Gastrocnemius medialis (tissue), 4 donors: ENCODE data around the gene ZNF503. TPM values are rescaled to one million over a fixed set of nuclear protein-coding genes. Genes with fewer than 3 reads are reported as not detected.

Experiments
- ATAC-seq, 2 donors: fragments of 150-250 bp; one replicate each; pipeline ENCODE4 v1.9.1; 2016
- DNase-seq, 2 donors: peaks; one replicate each; pipeline ENCODE4 v3.0.0-alpha.2; 2019
- H3K27ac ChIP-seq, 4 donors: fragments of 200-600 bp; sonication (generic); 1 replicate in 1 of 4; 2 replicates in 3 of 4; pipeline ENCODE4 v1.5.1; 2016 to 2018; ENCODE audit warnings: mild to moderate bottlenecking in 2 of 4, moderate library complexity in 1 of 4
- H3K27me3 ChIP-seq, 3 donors: fragments of 200-600 bp; sonication (generic) in 2 of 3; 1 replicate in 1 of 3; 2 replicates in 2 of 3; pipeline versions ENCODE4 v1.5.1 to v1.6.0; 2016 to 2019; ENCODE audit warnings: mild to moderate bottlenecking in 1 of 3, moderate library complexity in 1 of 3
- H3K36me3 ChIP-seq, 2 donors: fragments of 200-600 bp; sonication (generic) in 1 of 2; one replicate each; pipeline ENCODE4 v1.5.1; 2017 to 2018
- H3K4me1 ChIP-seq, 2 donors: fragments of 200-600 bp; sonication (generic) in 1 of 2; one replicate each; pipeline ENCODE4 v1.5.1; 2016 to 2017; ENCODE audit warnings: mild to moderate bottlenecking in 2 of 2
- H3K4me3 ChIP-seq, 4 donors: fragments of 200-600 bp; sonication (generic) in 3 of 4; 1 replicate in 1 of 4; 2 replicates in 3 of 4; pipeline ENCODE4 v1.5.1; 2016 to 2019; ENCODE audit warnings: mild to moderate bottlenecking in 2 of 4
- H3K9me3 ChIP-seq, 3 donors: fragments of 200-600 bp; sonication (generic) in 2 of 3; 1 replicate in 1 of 3; 2 replicates in 2 of 3; pipeline ENCODE4 v1.5.1; 2016 to 2019
- CTCF ChIP-seq, 5 experiments: fragments of 450-650 bp in 3 of 5; fragments of 200-600 bp in 2 of 5; sonication (generic) in 2 of 5; IDR thresholded peaks in 4 of 5; conservative IDR thresholded peaks in 1 of 5; 1 replicate in 4 of 5; 2 replicates in 1 of 5; pipeline ENCODE4 v1.5.1; 2016 to 2019; ENCODE audit warnings: antibody characterized with exemption in 5 of 5, mild to moderate bottlenecking in 3 of 5, moderate library complexity in 3 of 5
- POLR2A ChIP-seq, 2 donors: fragments of 450-650 bp; IDR thresholded peaks; one replicate each; pipeline ENCODE4 v1.6.1; 2017; ENCODE audit warnings: antibody characterized with exemption in 2 of 2, mild to moderate bottlenecking in 2 of 2, moderate library complexity in 2 of 2
- in situ Hi-C, 4 donors: fragments of 200-750 bp; cut with MboI; loops; one replicate each; pipeline versions ENCODE4 v1.15.0 to v1.8.0; 2017; ENCODE audit warnings: low sequenced_read_pairs in 4 of 4
- intact Hi-C: fragments of 100-400 bp; cut with DNase I; formaldehyde crosslinking; loops from one replicate; pipeline ENCODE4 v1.15.1; 2023; ENCODE audit warnings: low total_unique reads
- total RNA-seq, 4 donors: library from RNA; depleted of rRNA; stranded (reverse); fragments of >200 nt; gene quantifications; one replicate each; pipeline versions ENCODE4 v1.1.0 to v1.2.3, GENCODE V29; 2016

Gene ZNF503
- total RNA-seq, 4 donors from 2014 or later: 1.7 to 2.0 (median 1.8) TPM

- H3K4me1 ChIP-seq: peaks cover 4 to 20% of the 10 kb centered on the region in 2 donors
- TF ChIP-seq CTCF (IDR thresholded peaks at IDR 0.05 in 4 of 5, conservative IDR thresholded peaks at IDR 0.05 in 1 of 5): no peak
- TF ChIP-seq POLR2A (IDR thresholded peaks at IDR 0.05): no peak
- intact Hi-C loops: loop anchor here (10.0 kb wide), 1 partner anchor 1148 kb away; no protein-coding TSS in a partner anchor
- peaks cover 0 to 38% (median 36%) of the 10 kb centered on the region in 3 donors for H3K27me3 ChIP-seq
- H3K9me3 ChIP-seq: no peaks in the 10 kb centered on the region
- no peak overlapping the region for H3K27ac ChIP-seq
- no peaks in the 10 kb centered on the region for H3K36me3 ChIP-seq
- H3K4me3 ChIP-seq: no peak overlapping the region
- no peak for DNase-seq
- in situ Hi-C loops: no loop called here
- ATAC-seq: no peak
Measured at GRCh38 chr10:75406462-75407223, 5.1 kb upstream of the ZNF503 start.

DNA sequence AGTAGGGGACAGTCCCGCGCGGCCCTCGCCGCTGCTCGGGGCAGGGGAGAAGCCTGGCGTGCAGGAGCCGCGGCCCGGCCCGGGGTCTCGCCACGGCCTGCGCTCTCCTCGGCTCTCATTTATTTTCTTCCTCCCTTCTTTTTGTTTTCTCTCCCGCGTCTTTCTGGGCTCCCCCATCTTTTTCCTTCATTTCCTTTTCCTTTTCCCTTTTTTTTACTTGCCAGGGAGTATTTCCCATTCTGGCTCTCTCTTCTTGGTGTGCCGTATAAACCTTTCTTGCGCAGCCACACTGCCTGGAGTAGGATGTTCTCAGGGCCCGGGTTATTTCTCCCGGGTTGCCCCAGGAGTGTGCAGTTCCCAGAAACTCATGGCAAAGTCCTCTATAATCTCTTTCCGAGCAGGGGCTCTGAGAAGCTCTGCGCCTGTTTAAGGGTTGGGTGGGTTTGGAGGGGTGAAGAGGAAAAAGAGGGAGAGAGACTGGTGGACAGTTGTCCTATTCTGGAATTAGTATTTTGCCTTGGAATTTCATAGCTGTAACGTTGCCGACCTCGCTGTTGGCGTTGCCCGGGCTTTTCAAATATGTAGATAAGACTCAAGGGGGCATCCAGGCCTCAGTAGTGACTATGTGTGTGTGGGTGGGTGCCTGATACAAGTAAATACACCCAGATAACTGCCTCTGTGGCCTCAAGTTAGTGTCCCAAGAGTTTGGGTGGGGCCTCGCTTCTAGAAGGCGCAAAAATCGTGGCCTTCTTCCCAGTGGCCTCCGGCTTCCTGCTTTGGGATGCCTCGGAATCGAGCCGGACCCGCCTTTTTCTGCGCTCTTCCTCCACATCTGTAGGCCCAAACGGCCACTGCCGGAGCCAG lies 4.3 kb upstream of the ZNF503 start:
- Histone ChIP-seq H3K4me3 (no peak overlapping the region), H3K36me3 (no peaks in the 10 kb centered on the region), H3K27me3 (peaks cover 0 to 38% (median 36%) of the 10 kb centered on the region in 3 donors), H3K9me3 (no peaks in the 10 kb centered on the region), H3K27ac (no peak overlapping the region), H3K4me1 (peaks cover 4 to 20% of the 10 kb centered on the region in 2 donors)
- in situ Hi-C loops (no loop called here), intact Hi-C loops (loop anchor here (10.0 kb wide), 1 partner anchor 1149 kb away; no protein-coding TSS in a partner anchor)
- no peak for ATAC-seq
- no peak for DNase-seq
- TF ChIP-seq CTCF (IDR thresholded peaks at IDR 0.05 in 4 of 5, conservative IDR thresholded peaks at IDR 0.05 in 1 of 5) (no peak), POLR2A (IDR thresholded peaks at IDR 0.05) (no peak)

DNA sequence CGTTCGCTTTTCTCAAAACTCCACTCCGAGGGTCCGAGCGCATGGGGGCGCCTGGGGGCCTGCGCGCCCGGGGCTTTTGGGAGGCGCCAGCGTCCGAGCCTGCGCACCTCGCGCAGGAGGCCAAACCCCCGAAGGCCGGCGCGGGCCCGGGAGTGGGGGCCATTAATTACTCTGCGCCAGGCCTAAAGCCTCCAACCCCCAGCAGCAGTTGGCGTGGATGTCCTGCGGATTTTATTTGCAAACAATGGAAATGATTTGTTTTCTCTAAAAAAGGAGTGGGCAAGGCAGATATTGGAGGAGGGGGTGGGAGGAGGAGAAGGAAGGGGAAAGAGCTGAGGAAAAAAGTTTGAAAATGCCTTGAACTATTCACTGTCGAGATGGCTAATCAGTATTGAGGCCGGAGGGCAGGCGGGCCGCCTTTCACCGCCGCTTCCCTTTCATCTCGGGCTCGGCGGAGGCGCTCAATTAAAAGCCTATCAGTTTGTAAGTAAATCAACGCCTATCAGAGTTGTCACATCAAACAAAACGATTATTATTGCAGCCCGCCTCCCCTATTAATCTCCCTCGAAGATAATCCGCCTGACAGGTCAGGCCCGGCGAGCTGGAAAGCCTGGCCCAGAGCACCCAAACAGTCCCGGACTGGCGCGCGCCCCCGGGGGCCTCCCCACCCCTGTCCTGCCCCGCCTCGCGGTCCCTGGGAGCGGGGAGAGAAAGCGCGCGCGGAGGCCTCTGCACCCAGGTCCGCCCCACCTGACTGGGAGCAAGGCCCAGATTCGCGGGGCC lies 3.4 kb upstream of the ZNF503 start:
- TF ChIP-seq CTCF (IDR thresholded peaks at IDR 0.05 in 4 of 5, conservative IDR thresholded peaks at IDR 0.05 in 1 of 5) (no peak), POLR2A (IDR thresholded peaks at IDR 0.05) (no peak)
- H3K4me3 ChIP-seq: no peak overlapping the region
- peaks cover 4 to 26% of the 10 kb centered on the region in 2 donors for H3K4me1 ChIP-seq
- no peaks in the 10 kb centered on the region for H3K36me3 ChIP-seq
- intact Hi-C loops (loop anchor here (5.0 to 10.0 kb wide), 2 partner anchors 522 to 1150 kb away; no protein-coding TSS in a partner anchor), in situ Hi-C loops (no loop called here)
- no peak overlapping the region for H3K27ac ChIP-seq
- ATAC-seq (no peak), DNase-seq (no peak)
- peaks cover 0 to 38% (median 36%) of the 10 kb centered on the region in 3 donors for H3K27me3 ChIP-seq
- no peaks in the 10 kb centered on the region for H3K9me3 ChIP-seq
